H1 (cell line): Measurements from ENCODE around the gene GTSE1.

ENCODE experiments used
- ASH2L ChIP-seq: fragments of 200-600, 300-600 bp; sonication (generic); IDR thresholded peaks from one replicate; pipeline ENCODE4 v1.7.1; 2017; ENCODE audit warnings: low read length
- CHD2 ChIP-seq: IDR thresholded peaks from 2 replicates; pipeline ENCODE4 v1.6.1; 2012; ENCODE audit warnings: low read length, improper control_type of control experiment
- CTCF ChIP-seq, 3 experiments: IDR thresholded peaks; 1 replicate in 2 of 3; 2 replicates in 1 of 3; pipeline versions ENCODE4 v1.5.1 to v1.6.1; 2011; ENCODE audit warnings: low read length in 3 of 3, mild to moderate bottlenecking in 3 of 3, inconsistent platforms in 2 of 3, low read depth in 1 of 3, moderate library complexity in 1 of 3; ENCODE audit not compliant: insufficient read depth in 1 of 3; ENCODE audit errors: control extremely low read depth in 1 of 3
- NRF1 ChIP-seq: IDR thresholded peaks from 2 replicates; pipeline ENCODE4 v1.6.1; 2011; ENCODE audit warnings: mild to moderate bottlenecking, low read depth, low read length, improper control_type of control experiment

- no peak for TF ChIP-seq NRF1
- TF ChIP-seq ASH2L, result no peak
- TF ChIP-seq CTCF (IDR thresholded peaks at IDR 0.05; ENCODE audit: control extremely low read depth in 1 of 3, insufficient read depth in 1 of 3, low read depth in 1 of 3, low read length in 3 of 3), result no peak
- TF ChIP-seq CHD2, result no peak
Observed at GRCh38 chr22:46275455-46276122, 21.1 kb upstream of the GTSE1 start.
